ENCODE results near the gene ESR1. TPM values are rescaled to one million over a fixed set of nuclear protein-coding genes. Genes with fewer than 3 reads are reported as not detected.
A peak's percentile ranks its signal among the peaks of the same experiment; 100 is the strongest.

Gene ESR1
- total RNA-seq (2014; rRNA removed; shearing (Covaris generic)): under 0.01 and 0.04 TPM in 2 replicates

GRCh38 chr6:151807513-151808370 lies at the start of gene ESR1:
Gene ESR1, plus strand, starts transcription at chr6:151807682. Its CDS starts 231 bp downstream, at chr6:151807913.
- Histone ChIP-seq H3K36me3 (replicated peaks; ENCODE audit: control insufficient read depth, insufficient read depth, low read length) (no peaks in the 10 kb centered on the region), H3K4me3 (ENCODE audit: insufficient read depth, low read depth, low read length) (peak within 1 kb of the TSS; percentile 48), H3K27me3 (ENCODE audit: control insufficient read depth, insufficient read depth, low read length) (peaks cover 41% of the 10 kb centered on the region)
- DNase-seq: peak; percentile 85

DNA sequence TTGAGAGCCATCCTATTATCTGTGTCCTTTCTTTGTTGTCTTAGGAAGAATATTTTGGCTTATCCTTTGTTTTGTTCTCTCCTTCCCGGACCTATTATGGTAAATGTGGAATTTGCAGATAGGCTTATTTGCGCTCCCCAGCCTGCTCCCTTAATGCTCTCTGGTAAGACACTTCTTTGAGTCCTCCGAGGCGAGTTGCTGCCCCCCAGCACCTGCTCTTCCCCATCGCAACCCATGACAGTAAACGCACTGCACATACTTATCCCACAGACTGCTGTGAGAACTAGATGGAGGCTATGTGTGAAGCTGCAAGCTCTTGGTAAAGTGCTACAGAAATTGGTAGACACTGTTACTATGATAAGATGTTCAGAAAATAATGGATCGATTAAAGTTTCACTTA lies 47.0 kb upstream of the ESR1 start:
- no peak overlapping the region for H3K4me3 ChIP-seq (ENCODE audit: insufficient read depth, low read depth, low read length)
- no peaks in the 10 kb centered on the region for H3K27me3 ChIP-seq (ENCODE audit: control insufficient read depth, insufficient read depth, low read length)
- DNase-seq: no peak
- H3K36me3 ChIP-seq (replicated peaks; ENCODE audit: control insufficient read depth, insufficient read depth, low read length): no peaks in the 10 kb centered on the region

GRCh38 chr6:151761851-151762250 lies 45.6 kb upstream of the ESR1 start:
- Histone ChIP-seq H3K27me3 (ENCODE audit: control insufficient read depth, insufficient read depth, low read length) (no peaks in the 10 kb centered on the region), H3K4me3 (ENCODE audit: insufficient read depth, low read depth, low read length) (no peak overlapping the region), H3K36me3 (replicated peaks; ENCODE audit: control insufficient read depth, insufficient read depth, low read length) (no peaks in the 10 kb centered on the region)
- DNase-seq: no peak

GRCh38 chr6:151762817-151763216 lies 44.7 kb upstream of the ESR1 start:
- no peak for DNase-seq
- Histone ChIP-seq H3K36me3 (replicated peaks; ENCODE audit: control insufficient read depth, insufficient read depth, low read length) (no peaks in the 10 kb centered on the region), H3K27me3 (ENCODE audit: control insufficient read depth, insufficient read depth, low read length) (no peaks in the 10 kb centered on the region), H3K4me3 (ENCODE audit: insufficient read depth, low read depth, low read length) (no peak overlapping the region)

- Histone ChIP-seq H3K4me3 (ENCODE audit: insufficient read depth, low read depth, low read length) (no peak overlapping the region), H3K36me3 (replicated peaks; ENCODE audit: control insufficient read depth, insufficient read depth, low read length) (no peaks in the 10 kb centered on the region), H3K27me3 (ENCODE audit: control insufficient read depth, insufficient read depth, low read length) (no peaks in the 10 kb centered on the region)
- no peak for DNase-seq
Measured at GRCh38 chr6:151763303-151763702, 44.2 kb upstream of the ESR1 start.

DNA sequence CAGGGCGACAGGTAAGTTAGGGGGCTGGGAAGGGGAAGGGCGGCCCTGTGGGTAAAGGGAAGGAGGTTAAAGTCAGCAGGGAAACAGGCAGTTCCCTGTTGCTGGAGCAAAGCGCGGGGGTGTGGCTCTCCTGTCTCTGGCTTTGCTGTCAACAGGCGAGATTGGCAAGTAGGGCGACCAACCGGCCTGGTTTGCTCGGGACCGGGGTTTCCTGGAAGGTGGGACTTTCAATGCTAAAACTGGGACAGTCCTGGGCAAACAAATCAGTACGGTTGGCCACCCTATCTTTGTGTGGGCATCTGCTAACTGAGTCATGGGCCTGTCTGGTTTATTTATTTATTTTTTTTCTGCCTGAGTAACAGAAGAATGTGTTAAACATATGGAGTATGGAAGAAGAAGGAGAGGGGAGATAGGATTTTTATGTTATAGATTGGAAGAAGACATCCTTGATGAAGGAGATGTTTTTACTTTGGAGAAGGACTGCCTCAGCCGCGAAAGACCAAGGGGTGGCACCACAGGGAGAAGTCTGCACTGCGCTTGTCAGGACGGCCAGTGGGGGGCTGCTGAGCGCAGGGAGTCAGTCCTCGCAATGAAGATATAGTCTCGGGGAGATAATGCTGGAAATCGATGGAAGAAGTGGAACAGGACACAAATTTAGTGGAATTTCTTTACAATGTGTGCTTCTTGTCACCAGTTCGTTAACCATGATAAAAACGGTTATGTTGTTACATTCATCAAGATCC lies 43.4 kb upstream of the ESR1 start:
- H3K4me3 ChIP-seq (ENCODE audit: insufficient read depth, low read depth, low read length): no peak overlapping the region; the same call in 1 of the 2 replicates
- DNase-seq: peak; percentile 80
- no peaks in the 10 kb centered on the region for H3K36me3 ChIP-seq (replicated peaks; ENCODE audit: control insufficient read depth, insufficient read depth, low read length)
- no peaks in the 10 kb centered on the region for H3K27me3 ChIP-seq (ENCODE audit: control insufficient read depth, insufficient read depth, low read length)

DNA sequence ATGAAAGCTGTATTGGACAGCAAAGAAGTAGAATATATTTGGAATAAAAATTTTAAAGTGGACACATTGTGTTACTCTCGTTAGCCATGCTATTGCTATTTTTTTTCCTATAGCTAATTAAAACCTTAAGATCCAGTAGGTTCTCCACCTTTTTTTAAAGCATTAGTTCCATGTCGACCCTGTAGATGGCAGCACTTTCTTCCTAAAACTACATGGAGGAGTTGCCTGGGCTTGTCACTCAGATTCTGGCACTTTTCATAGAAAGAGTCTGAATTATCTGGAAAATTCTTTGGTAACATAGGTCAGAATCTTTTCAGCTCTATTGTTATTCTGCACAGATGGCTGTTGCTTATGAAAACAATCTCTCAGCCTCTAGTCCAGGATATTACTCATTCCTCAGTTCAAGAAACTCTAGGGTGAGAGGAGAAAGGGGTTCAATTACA lies 42.0 kb upstream of the ESR1 start:
- H3K36me3 ChIP-seq (replicated peaks; ENCODE audit: control insufficient read depth, insufficient read depth, low read length): no peaks in the 10 kb centered on the region
- DNase-seq: peak; percentile 53
- H3K4me3 ChIP-seq (ENCODE audit: insufficient read depth, low read depth, low read length): no peak overlapping the region
- H3K27me3 ChIP-seq (ENCODE audit: control insufficient read depth, insufficient read depth, low read length): no peaks in the 10 kb centered on the region

GRCh38 chr6:151772446-151772845 lies 35.0 kb upstream of the ESR1 start:
- H3K36me3 ChIP-seq (replicated peaks; ENCODE audit: control insufficient read depth, insufficient read depth, low read length): no peaks in the 10 kb centered on the region
- no peaks in the 10 kb centered on the region for H3K27me3 ChIP-seq (ENCODE audit: control insufficient read depth, insufficient read depth, low read length)

GRCh38 chr6:151773382-151773781 lies 34.1 kb upstream of the ESR1 start:
- Histone ChIP-seq H3K4me3 (ENCODE audit: insufficient read depth, low read depth, low read length) (no peak overlapping the region), H3K27me3 (ENCODE audit: control insufficient read depth, insufficient read depth, low read length) (no peaks in the 10 kb centered on the region), H3K36me3 (replicated peaks; ENCODE audit: control insufficient read depth, insufficient read depth, low read length) (no peaks in the 10 kb centered on the region)
- DNase-seq: no peak

More at GRCh38 chr6:151772446-151772845, 35.0 kb upstream of the ESR1 start:
- DNase-seq: no peak
- H3K4me3 ChIP-seq (ENCODE audit: insufficient read depth, low read depth, low read length): no peak overlapping the region

- DNase-seq: no peak
- H3K4me3 ChIP-seq (ENCODE audit: insufficient read depth, low read depth, low read length): no peak overlapping the region
- H3K27me3 ChIP-seq (ENCODE audit: control insufficient read depth, insufficient read depth, low read length): no peaks in the 10 kb centered on the region
Measured at GRCh38 chr6:151782560-151782959, 24.9 kb upstream of the ESR1 start.

GRCh38 chr6:151783692-151784091 lies 23.8 kb upstream of the ESR1 start:
- no peaks in the 10 kb centered on the region for H3K27me3 ChIP-seq (ENCODE audit: control insufficient read depth, insufficient read depth, low read length)
- DNase-seq: no peak
- H3K4me3 ChIP-seq (ENCODE audit: insufficient read depth, low read depth, low read length): no peak overlapping the region
- H3K36me3 ChIP-seq (replicated peaks; ENCODE audit: control insufficient read depth, insufficient read depth, low read length): no peaks in the 10 kb centered on the region

More at GRCh38 chr6:151782560-151782959, 24.9 kb upstream of the ESR1 start:
- no peaks in the 10 kb centered on the region for H3K36me3 ChIP-seq (replicated peaks; ENCODE audit: control insufficient read depth, insufficient read depth, low read length)

DNA sequence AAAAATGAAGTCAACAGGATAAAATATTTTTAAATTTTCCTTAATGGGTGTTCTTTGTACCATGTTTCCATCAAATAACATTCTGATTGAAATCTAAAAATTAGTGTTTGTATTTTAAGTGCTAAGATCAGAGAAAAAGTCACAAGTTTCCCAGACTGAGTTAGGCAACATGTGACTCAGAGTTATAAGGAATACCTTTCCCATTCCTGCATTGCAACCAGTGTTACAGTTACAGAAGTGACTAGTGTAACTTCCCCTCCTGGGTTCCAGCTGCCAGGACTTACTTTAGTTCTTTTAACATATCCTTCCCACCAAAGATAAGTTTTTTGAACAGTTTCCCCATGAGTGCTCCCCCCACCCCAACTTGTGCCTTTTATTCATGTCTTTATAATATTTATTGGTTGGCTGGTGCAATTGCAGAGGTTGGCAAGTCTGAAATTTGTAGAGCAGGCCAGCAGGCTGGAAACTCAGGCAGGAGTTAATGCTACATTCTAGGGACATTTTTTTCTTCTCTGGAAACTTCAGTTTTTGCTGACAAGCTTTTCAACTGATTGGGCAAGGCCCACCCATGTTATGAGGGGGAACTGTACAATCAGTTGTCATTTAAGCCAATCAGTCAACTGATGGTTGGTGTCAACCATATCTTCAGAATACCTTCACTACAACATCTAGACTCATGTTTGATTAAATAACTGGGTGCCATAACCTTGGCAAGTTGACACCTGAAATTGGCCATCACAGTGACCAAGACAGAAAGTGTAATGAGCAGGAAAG lies 22.9 kb upstream of the ESR1 start:
- DNase-seq: no peak
- Histone ChIP-seq H3K4me3 (ENCODE audit: insufficient read depth, low read depth, low read length) (no peak overlapping the region), H3K36me3 (replicated peaks; ENCODE audit: control insufficient read depth, insufficient read depth, low read length) (no peaks in the 10 kb centered on the region), H3K27me3 (ENCODE audit: control insufficient read depth, insufficient read depth, low read length) (no peaks in the 10 kb centered on the region)

- Histone ChIP-seq H3K36me3 (replicated peaks; ENCODE audit: control insufficient read depth, insufficient read depth, low read length) (no peaks in the 10 kb centered on the region), H3K4me3 (ENCODE audit: insufficient read depth, low read depth, low read length) (no peak overlapping the region), H3K27me3 (ENCODE audit: control insufficient read depth, insufficient read depth, low read length) (no peaks in the 10 kb centered on the region)
- no peak for DNase-seq
Measured at GRCh38 chr6:151796842-151797530, 10.5 kb upstream of the ESR1 start.

- Histone ChIP-seq H3K4me3 (ENCODE audit: insufficient read depth, low read depth, low read length) (no peak overlapping the region), H3K36me3 (replicated peaks; ENCODE audit: control insufficient read depth, insufficient read depth, low read length) (no peaks in the 10 kb centered on the region), H3K27me3 (ENCODE audit: control insufficient read depth, insufficient read depth, low read length) (peaks cover 23% of the 10 kb centered on the region)
- DNase-seq: no peak
Measured at GRCh38 chr6:151803743-151804142, 3.7 kb upstream of the ESR1 start.
